Measurements from ENCODE around the gene TIMM17A. TPM values are rescaled to one million over a fixed set of nuclear protein-coding genes. Genes with fewer than 3 reads are reported as not detected.

TIMM17A gene
- total RNA-seq, 1 donor from 2014 or later = 47.2 TPM

GRCh38 chr1:202011994-202012393, 56.7 kb downstream of the TIMM17A start:
- Histone ChIP-seq H3K36me3 (ENCODE audit: control insufficient read depth, insufficient read depth, low read length) (peaks cover 5% of the 10 kb centered on the region), H3K27me3 (ENCODE audit: control insufficient read depth, insufficient read depth, low read length) (no peaks in the 10 kb centered on the region), H3K4me3 (ENCODE audit: low read depth, low read length) (peak overlapping the region; percentile 70)
- TF ChIP-seq, protein P1, sequence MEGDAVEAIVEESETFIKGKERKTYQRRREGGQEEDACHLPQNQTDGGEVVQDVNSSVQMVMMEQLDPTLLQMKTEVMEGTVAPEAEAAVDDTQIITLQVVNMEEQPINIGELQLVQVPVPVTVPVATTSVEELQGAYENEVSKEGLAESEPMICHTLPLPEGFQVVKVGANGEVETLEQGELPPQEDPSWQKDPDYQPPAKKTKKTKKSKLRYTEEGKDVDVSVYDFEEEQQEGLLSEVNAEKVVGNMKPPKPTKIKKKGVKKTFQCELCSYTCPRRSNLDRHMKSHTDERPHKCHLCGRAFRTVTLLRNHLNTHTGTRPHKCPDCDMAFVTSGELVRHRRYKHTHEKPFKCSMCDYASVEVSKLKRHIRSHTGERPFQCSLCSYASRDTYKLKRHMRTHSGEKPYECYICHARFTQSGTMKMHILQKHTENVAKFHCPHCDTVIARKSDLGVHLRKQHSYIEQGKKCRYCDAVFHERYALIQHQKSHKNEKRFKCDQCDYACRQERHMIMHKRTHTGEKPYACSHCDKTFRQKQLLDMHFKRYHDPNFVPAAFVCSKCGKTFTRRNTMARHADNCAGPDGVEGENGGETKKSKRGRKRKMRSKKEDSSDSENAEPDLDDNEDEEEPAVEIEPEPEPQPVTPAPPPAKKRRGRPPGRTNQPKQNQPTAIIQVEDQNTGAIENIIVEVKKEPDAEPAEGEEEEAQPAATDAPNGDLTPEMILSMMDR (IDR thresholded peaks at IDR 0.05; ENCODE audit: insufficient read depth, low read length, poor library complexity, severe bottlenecking) = no peak
- no peak for DNase-seq (ENCODE audit: low read depth)

GRCh38 chr1:202012544-202013478, 57.5 kb downstream of the TIMM17A start:
- Histone ChIP-seq H3K27me3 (ENCODE audit: control insufficient read depth, insufficient read depth, low read length) (no peaks in the 10 kb centered on the region), H3K4me3 (ENCODE audit: low read depth, low read length) (peak overlapping the region; percentile 70), H3K36me3 (ENCODE audit: control insufficient read depth, insufficient read depth, low read length) (peaks cover 5% of the 10 kb centered on the region)
- TF ChIP-seq, protein P1 (IDR thresholded peaks at IDR 0.05; ENCODE audit: insufficient read depth, low read length, poor library complexity, severe bottlenecking) = no peak
- no peak for DNase-seq (ENCODE audit: low read depth)

GRCh38 chr1:202013603-202014002, 58.3 kb downstream of the TIMM17A start:
- H3K4me3 ChIP-seq (ENCODE audit: low read depth, low read length) = no peak overlapping the region
- TF ChIP-seq, protein P1 (IDR thresholded peaks at IDR 0.05; ENCODE audit: insufficient read depth, low read length, poor library complexity, severe bottlenecking) = no peak

DNA sequence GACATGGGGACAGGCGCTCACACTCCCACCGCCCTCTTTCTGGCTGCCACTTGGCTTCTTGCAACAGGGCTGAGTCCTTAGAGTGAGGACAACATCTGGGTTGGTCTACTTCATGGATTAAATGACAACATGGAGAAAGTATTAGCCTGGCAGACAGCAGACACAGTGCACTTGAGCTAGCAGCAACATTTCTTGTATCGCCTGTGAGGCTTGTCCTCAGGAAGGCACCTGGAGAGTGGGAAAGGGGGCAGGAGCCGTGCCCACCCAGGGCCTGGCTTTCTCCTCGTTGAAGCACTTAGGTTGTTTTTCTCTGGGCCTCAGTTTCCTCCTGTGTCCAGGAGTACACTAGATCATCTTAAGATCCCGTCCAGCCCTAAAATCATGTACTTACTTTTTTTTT, 58.8 kb downstream of the TIMM17A start:
- DNase-seq (ENCODE audit: low read depth) = no peak
- no peaks in the 10 kb centered on the region for H3K27me3 ChIP-seq (ENCODE audit: control insufficient read depth, insufficient read depth, low read length)
- peaks cover 5% of the 10 kb centered on the region for H3K36me3 ChIP-seq (ENCODE audit: control insufficient read depth, insufficient read depth, low read length)
- peak overlapping the region; percentile 0 for H3K4me3 ChIP-seq (ENCODE audit: low read depth, low read length)
- TF ChIP-seq, protein P1 (IDR thresholded peaks at IDR 0.05; ENCODE audit: insufficient read depth, low read length, poor library complexity, severe bottlenecking) = no peak

More at GRCh38 chr1:202013603-202014002, 58.3 kb downstream of the TIMM17A start:
- Histone ChIP-seq H3K36me3 (ENCODE audit: control insufficient read depth, insufficient read depth, low read length) (peaks cover 5% of the 10 kb centered on the region), H3K27me3 (ENCODE audit: control insufficient read depth, insufficient read depth, low read length) (no peaks in the 10 kb centered on the region)
- no peak for DNase-seq (ENCODE audit: low read depth)

DNA sequence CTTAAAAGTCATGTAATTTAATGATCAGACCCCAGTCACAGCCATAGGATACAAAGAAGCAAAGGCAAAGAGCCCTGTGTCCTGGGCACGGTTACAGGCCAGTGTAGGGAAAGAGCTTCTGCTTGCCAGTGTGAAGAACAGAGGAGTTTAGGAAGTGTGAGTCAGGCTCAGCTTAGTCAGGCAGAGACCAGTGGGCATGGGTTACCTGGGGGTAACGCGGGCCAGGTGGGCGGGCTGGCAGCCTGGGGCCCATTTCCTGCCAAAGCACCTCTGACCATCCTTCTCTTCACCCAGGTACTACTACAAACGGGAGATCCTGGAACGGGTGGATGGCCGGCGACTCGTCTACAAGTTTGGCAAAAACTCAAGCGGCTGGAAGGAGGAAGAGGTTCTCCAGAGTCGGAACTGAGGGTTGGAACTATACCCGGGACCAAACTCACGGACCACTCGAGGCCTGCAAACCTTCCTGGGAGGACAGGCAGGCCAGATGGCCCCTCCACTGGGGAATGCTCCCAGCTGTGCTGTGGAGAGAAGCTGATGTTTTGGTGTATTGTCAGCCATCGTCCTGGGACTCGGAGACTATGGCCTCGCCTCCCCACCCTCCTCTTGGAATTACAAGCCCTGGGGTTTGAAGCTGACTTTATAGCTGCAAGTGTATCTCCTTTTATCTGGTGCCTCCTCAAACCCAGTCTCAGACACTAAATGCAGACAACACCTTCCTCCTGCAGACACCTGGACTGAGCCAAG, 59.8 kb downstream of the TIMM17A start:
- Histone ChIP-seq H3K4me3 (ENCODE audit: low read depth, low read length) (no peak overlapping the region), H3K36me3 (ENCODE audit: control insufficient read depth, insufficient read depth, low read length) (peaks cover 5% of the 10 kb centered on the region), H3K27me3 (ENCODE audit: control insufficient read depth, insufficient read depth, low read length) (no peaks in the 10 kb centered on the region)
- TF ChIP-seq, protein P1 (IDR thresholded peaks at IDR 0.05; ENCODE audit: insufficient read depth, low read length, poor library complexity, severe bottlenecking) = no peak
- DNase-seq (ENCODE audit: low read depth) = no peak

All from kidney epithelial cell (primary cell).